HCT116 (cell line): ENCODE measurements around the gene ITK. TPM values are rescaled to one million over a fixed set of nuclear protein-coding genes. Genes with fewer than 3 reads are reported as not detected.

ENCODE experiments used
- ATAC-seq: fragments of 200-7000 bp; cut with Tn5 transposase; 2 replicates; pipeline ENCODE4 v1.9.1; 2020; ENCODE audit warnings: mild to moderate bottlenecking, moderate library complexity
- BruUV-seq: library from RNA; stranded (reverse); fragments of 400-500 nt; replicated peaks from 2 replicates; lab custom pipeline; 2021; lab: Mats Ljungman, UMichigan
- CTCF ChIA-PET: fragments of 300-600 bp; sonication (Branson Sonifier 250); formaldehyde crosslinking; loops from one replicate; lab custom pipeline; 2021; ENCODE audit warnings: antibody characterized with exemption; lab: Charles Lee
- POLR2A ChIA-PET: fragments of 300-600, 350-600 bp; sonication (Branson Sonifier 250); formaldehyde crosslinking; loops from one replicate; lab custom pipeline; 2021; ENCODE audit warnings: antibody characterized with exemption; lab: Charles Lee
- RAD21 ChIA-PET, 2 experiments: fragments of 300-600 bp; sonication (Branson Sonifier 250); formaldehyde crosslinking; loops; one replicate each; lab custom pipeline; 2023; ENCODE audit warnings: low total read pairs in 2 of 2; ENCODE audit not compliant: uncharacterized antibody in 2 of 2, unreplicated experiment in 2 of 2, low non-redundant PET in 1 of 2; lab: Charles Lee
- DNase-seq: peaks from one replicate; pipeline ENCODE4 v3.0.0-alpha.2; 2010; ENCODE audit warnings: low read depth, low spot score
- H2AFZ ChIP-seq: fragments of 200-600 bp; shearing (Covaris generic), sonication (generic); 2 replicates; pipeline ENCODE4 v1.6.1; 2017; ENCODE audit warnings: low read depth, mixed run types, mixed read lengths, antibody characterized with exemption, low read length; ENCODE audit not compliant: poor library complexity, severe bottlenecking
- H3K27ac ChIP-seq: 2 replicates; pipeline ENCODE4 v1.5.1; 2012; ENCODE audit warnings: low read depth, low read length
- H3K27me3 ChIP-seq: fragments of 200-600 bp; sonication (generic); 2 replicates; pipeline ENCODE4 v1.6.1; 2016; ENCODE audit warnings: mixed run types, low read length, mixed read lengths; ENCODE audit not compliant: insufficient read depth
- H3K36me3 ChIP-seq, 2 experiments: fragments of 200-500 bp in 1 of 2; fragments of 200-600 bp in 1 of 2; sonication (Bioruptor generic) in 1 of 2; sonication (generic) in 1 of 2; 2 replicates each; pipeline versions ENCODE4 v1.5.1 to v1.6.1; 2014 to 2016; ENCODE audit warnings: low read length in 2 of 2, inconsistent platforms in 1 of 2, mixed read lengths in 1 of 2, mixed run types in 1 of 2; ENCODE audit not compliant: insufficient read depth in 2 of 2, control insufficient read depth in 1 of 2
- H3K4me1 ChIP-seq, 2 experiments: fragments of 200-600 bp in 1 of 2; sonication (generic) in 1 of 2; 2 replicates each; pipeline versions ENCODE4 v1.5.1 to v1.6.1; 2012 to 2017; ENCODE audit warnings: low read length in 2 of 2, inconsistent platforms in 1 of 2, mild to moderate bottlenecking in 1 of 2, mixed read lengths in 1 of 2, mixed run types in 1 of 2, moderate library complexity in 1 of 2; ENCODE audit not compliant: insufficient read depth in 2 of 2, control insufficient read depth in 1 of 2
- H3K4me2 ChIP-seq: fragments of 200-600 bp; sonication (generic); 2 replicates; pipeline ENCODE4 v1.6.1; 2017; ENCODE audit warnings: mixed run types, low read length, mixed read lengths
- H3K4me3 ChIP-seq, 2 experiments: fragments of 200-600 bp in 1 of 2; sonication (generic) in 1 of 2; replicated peaks in 1 of 2; 2 replicates each; pipeline ENCODE4 v1.5.1; 2011 to 2016; ENCODE audit warnings: low read length in 2 of 2, control low read depth in 1 of 2, low read depth in 1 of 2, mild to moderate bottlenecking in 1 of 2, mixed read lengths in 1 of 2, mixed run types in 1 of 2
- H3K79me2 ChIP-seq: fragments of 200-600 bp; sonication (generic); 2 replicates; pipeline ENCODE4 v1.6.1; 2017; ENCODE audit warnings: mild to moderate bottlenecking, mixed run types, low read length, moderate library complexity, mixed read lengths; ENCODE audit not compliant: insufficient read depth
- H3K9ac ChIP-seq: fragments of 200-600 bp; sonication (generic); 2 replicates; pipeline ENCODE4 v1.6.1; 2016; ENCODE audit warnings: low read length, mixed read lengths
- H3K9me2 ChIP-seq: fragments of 200-600 bp; sonication (generic), shearing (Covaris generic); 2 replicates; pipeline ENCODE4 v1.6.1; 2017; ENCODE audit warnings: mixed run types, mild to moderate bottlenecking, moderate library complexity; ENCODE audit not compliant: insufficient read depth
- H3K9me3 ChIP-seq, 2 experiments: fragments of 200-500 bp in 1 of 2; fragments of 200-600 bp in 1 of 2; sonication (Bioruptor generic) in 1 of 2; sonication (generic) in 1 of 2; 2 replicates each; pipeline ENCODE4 v1.6.1; 2014 to 2017; ENCODE audit warnings: low read length in 2 of 2, mixed read lengths in 2 of 2, inconsistent platforms in 1 of 2, low read depth in 1 of 2, mild to moderate bottlenecking in 1 of 2, mixed run types in 1 of 2, moderate library complexity in 1 of 2; ENCODE audit not compliant: control insufficient read depth in 1 of 2, insufficient read depth in 1 of 2
- H4K20me1 ChIP-seq: fragments of 200-600 bp; sonication (generic), shearing (Covaris generic); 2 replicates; pipeline ENCODE4 v1.6.1; 2017; ENCODE audit warnings: mixed run types, mild to moderate bottlenecking, moderate library complexity; ENCODE audit not compliant: insufficient read depth
- CEBPB ChIP-seq: IDR thresholded peaks from 2 replicates; pipeline ENCODE4 v1.6.1; 2012; ENCODE audit warnings: low read depth
- REST ChIP-seq: IDR thresholded peaks from 2 replicates; pipeline ENCODE4 v1.6.1; 2012; ENCODE audit warnings: low read depth
- SIN3A ChIP-seq: IDR thresholded peaks from 2 replicates; pipeline ENCODE4 v1.6.1; 2012; ENCODE audit warnings: low read depth
- SP1 ChIP-seq: IDR thresholded peaks from 2 replicates; pipeline ENCODE4 v1.6.1; 2012; ENCODE audit warnings: low read depth
- YY1 ChIP-seq: IDR thresholded peaks from 2 replicates; pipeline ENCODE4 v1.6.1; 2011; ENCODE audit warnings: low read length, low read depth, moderate library complexity, mild to moderate bottlenecking; ENCODE audit not compliant: insufficient replicate concordance; ENCODE audit errors: extremely low read depth
- intact Hi-C: fragments of 100-400 bp; cut with micrococcal nuclease; formaldehyde crosslinking; loops from 2 replicates; pipeline ENCODE4 v1.10.0; 2022
- total RNA-seq: library from RNA; stranded (reverse); gene quantifications from one replicate; pipeline ENCODE4 v1.2.1, GENCODE V29; 2021; ENCODE audit not compliant: unreplicated experiment
- TF ChIP-seq, protein P1 (sequence below): IDR thresholded peaks from 2 replicates; pipeline ENCODE4 v1.6.1; 2012

Gene ITK
- total RNA-seq, 1 experiment from 2014 or later = 0.37 TPM

GRCh38 chr5:157189223-157189622, 8.6 kb downstream of the ITK start:
- H3K4me1 ChIP-seq = no peaks in the 10 kb centered on the region
- TF ChIP-seq SIN3A (no peak), SP1 (no peak), YY1 (no peak)
- TF ChIP-seq, all 23 proteins: peak for 0
- CTCF ChIA-PET = no interaction called here
- H3K36me3 ChIP-seq = no peaks in the 10 kb centered on the region
- intact Hi-C loops = no loop called here
- H3K4me3 ChIP-seq = no peak overlapping the region
- no peak overlapping the region for H3K9ac ChIP-seq
- RAD21 ChIA-PET = no interaction called here
- H4K20me1 ChIP-seq = no peaks in the 10 kb centered on the region
- DNase-seq (no peak), ATAC-seq (no peak)
- no TSS peak for BruUV-seq
- peaks cover 40% of the 10 kb centered on the region for H3K27me3 ChIP-seq
- H3K27ac ChIP-seq = no peak overlapping the region
- no peak overlapping the region for H3K4me2 ChIP-seq
- no peaks in the 10 kb centered on the region for H3K9me2 ChIP-seq
- H3K9me3 ChIP-seq = no peaks in the 10 kb centered on the region
- no peak overlapping the region for H2AFZ ChIP-seq
- POLR2A ChIA-PET = no interaction called here
- no peaks in the 10 kb centered on the region for H3K79me2 ChIP-seq

DNA sequence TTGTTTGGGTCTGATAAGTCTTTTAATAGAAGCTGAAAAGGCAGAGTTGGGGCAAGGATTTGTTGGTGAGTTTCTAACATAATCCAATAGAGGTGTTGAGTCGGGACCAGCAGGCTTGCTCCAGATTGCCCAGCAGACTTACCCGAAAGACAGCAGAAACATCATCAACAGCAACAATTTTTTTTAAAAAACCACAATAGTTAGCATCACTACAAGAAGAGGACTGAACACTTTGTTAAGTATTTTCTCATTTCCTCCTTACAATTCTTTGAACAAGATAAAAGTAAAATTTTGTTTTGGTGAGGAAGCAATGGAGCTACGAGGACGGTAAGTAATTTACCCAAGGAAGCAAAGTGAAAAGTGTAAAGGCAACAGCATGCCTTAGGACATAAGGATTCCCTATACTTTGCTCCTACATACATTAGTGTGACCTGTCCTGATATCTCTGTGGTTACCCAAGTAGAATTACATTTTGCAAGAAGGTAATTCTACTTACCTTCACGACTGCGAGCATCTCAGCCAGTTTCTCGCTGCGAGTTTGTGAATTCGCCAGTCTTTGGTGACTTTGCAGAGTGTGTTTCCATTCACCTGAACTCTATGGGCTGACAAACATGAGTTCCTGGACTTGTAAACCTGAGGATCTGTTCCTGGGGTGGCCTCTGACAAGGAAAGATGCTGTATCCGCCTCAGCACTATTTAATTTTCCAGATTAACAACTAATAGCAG, 13.2 kb downstream of the ITK start:
- ChIA-PET CTCF (no interaction called here), RAD21 (no interaction called here), POLR2A (no interaction called here)
- Histone ChIP-seq H3K4me2 (no peak overlapping the region), H3K9ac (no peak overlapping the region), H2AFZ (no peak overlapping the region), H3K9me2 (no peaks in the 10 kb centered on the region), H3K27me3 (peaks cover 56% of the 10 kb centered on the region), H3K36me3 (no peaks in the 10 kb centered on the region), H3K9me3 (no peaks in the 10 kb centered on the region), H3K79me2 (no peaks in the 10 kb centered on the region), H3K4me1 (no peaks in the 10 kb centered on the region), H4K20me1 (no peaks in the 10 kb centered on the region), H3K27ac (no peak overlapping the region), H3K4me3 (no peak overlapping the region)
- no TSS peak for BruUV-seq
- intact Hi-C loops = no loop called here
- DNase-seq = no peak
- ATAC-seq = no peak
- TF ChIP-seq, protein P1, sequence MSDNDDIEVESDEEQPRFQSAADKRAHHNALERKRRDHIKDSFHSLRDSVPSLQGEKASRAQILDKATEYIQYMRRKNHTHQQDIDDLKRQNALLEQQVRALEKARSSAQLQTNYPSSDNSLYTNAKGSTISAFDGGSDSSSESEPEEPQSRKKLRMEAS = no peak
- TF ChIP-seq CEBPB (no peak), REST (no peak)
